Endodermal cell (in vitro differentiated cells): ENCODE data around the gene GTPBP6. TPM values are rescaled to one million over a fixed set of nuclear protein-coding genes. Genes with fewer than 3 reads are reported as not detected.

Experiments
- DNase-seq: peaks from one replicate; pipeline ENCODE4 v3.0.0-alpha.2; 2017
- H3K27ac ChIP-seq: 2 replicates; pipeline ENCODE4 v1.5.1; 2013; ENCODE audit warnings: mild to moderate bottlenecking, low read depth, low read length, moderate library complexity
- H3K27me3 ChIP-seq: 2 replicates; pipeline ENCODE4 v1.6.1; 2013; ENCODE audit warnings: mild to moderate bottlenecking, low read length, moderate library complexity; ENCODE audit not compliant: insufficient read depth, control insufficient read depth, poor library complexity, severe bottlenecking
- H3K36me3 ChIP-seq: 2 replicates; pipeline ENCODE4 v1.7.0; 2013; ENCODE audit warnings: mild to moderate bottlenecking, low read length, moderate library complexity; ENCODE audit not compliant: control insufficient read depth, insufficient read depth
- H3K4me1 ChIP-seq: one replicate; pipeline ENCODE4 v1.7.0; 2013; ENCODE audit warnings: low read length; ENCODE audit not compliant: control insufficient read depth, insufficient read depth
- H3K4me3 ChIP-seq: 2 replicates; pipeline ENCODE4 v1.5.1; 2013; ENCODE audit warnings: mild to moderate bottlenecking, low read length, moderate library complexity
- H3K9ac ChIP-seq: 2 replicates; pipeline ENCODE4 v1.6.1; 2013; ENCODE audit warnings: mild to moderate bottlenecking, low read length, moderate library complexity; ENCODE audit not compliant: poor library complexity, severe bottlenecking; ENCODE audit errors: extremely low read depth
- H3K9me3 ChIP-seq: 2 replicates; pipeline ENCODE4 v1.6.1; 2013; ENCODE audit warnings: mild to moderate bottlenecking, low read length, moderate library complexity; ENCODE audit not compliant: control insufficient read depth
- H3K27ac Mint-ChIP-seq: 2 replicates; pipeline ENCODE4 v1.8.0; 2020; ENCODE audit warnings: mixed read lengths
- H3K27me3 Mint-ChIP-seq: 2 replicates; pipeline ENCODE4 v1.8.0; 2021; ENCODE audit warnings: mild to moderate bottlenecking, mixed read lengths; ENCODE audit not compliant: insufficient read depth
- H3K36me3 Mint-ChIP-seq: 2 replicates; pipeline ENCODE4 v1.8.0; 2020; ENCODE audit warnings: low read depth, mixed read lengths
- H3K4me1 Mint-ChIP-seq: 2 replicates; pipeline ENCODE4 v1.8.0; 2020; ENCODE audit warnings: mixed read lengths
- H3K4me3 Mint-ChIP-seq: 2 replicates; pipeline ENCODE4 v1.8.0; 2020; ENCODE audit warnings: mild to moderate bottlenecking, moderate library complexity, mixed read lengths
- H3K9me3 Mint-ChIP-seq: 2 replicates; pipeline ENCODE4 v1.8.0; 2020; ENCODE audit warnings: mild to moderate bottlenecking, mixed read lengths
- CTCF ChIP-seq: fragments of 200-600 bp; sonication (generic); conservative IDR thresholded peaks from 2 replicates; pipeline ENCODE4 v1.5.0; 2021; ENCODE audit warnings: antibody characterized with exemption, mild to moderate bottlenecking
- WGBS, 2 experiments: methylation state at CpG; one replicate each; pipeline versions ENCODE4 v1.1.5 to v1.1.7; 2013; ENCODE audit warnings: missing lambda C conversion rate in 2 of 2, mixed read lengths in 1 of 2; ENCODE audit not compliant: insufficient coverage in 1 of 2, insufficient read length in 1 of 2; 5-methylcytosine and 5-hydroxymethylcytosine counted together
- total RNA-seq, 2 donors: library from RNA; stranded (reverse); fragmentation: NEBNext Ultra II Directional in 1 of 2; extraction: Animal tissue kit (Norgen Biotek cat#: 25700) in 1 of 2; gene quantifications; 2 replicates in 1 of 2; 3 replicates in 1 of 2; pipeline ENCODE4 v1.2.1, GENCODE V29; 2021

The GTPBP6 gene
- total RNA-seq, 2 donors from 2014 or later: 58.8 to 61.0 TPM

- H3K36me3 ChIP-seq: peaks cover 9% of the 10 kb centered on the region
- no peak overlapping the region for H3K4me3 Mint-ChIP-seq
- no peaks in the 10 kb centered on the region for H3K4me1 Mint-ChIP-seq
- H3K36me3 Mint-ChIP-seq: peaks cover 35% of the 10 kb centered on the region
- H3K27me3 ChIP-seq: no peaks in the 10 kb centered on the region
- H3K9me3 Mint-ChIP-seq: peaks cover 7% of the 10 kb centered on the region
- no peaks in the 10 kb centered on the region for H3K9me3 ChIP-seq
- no peak overlapping the region for H3K4me3 ChIP-seq
- DNase-seq: no peak
- no peaks in the 10 kb centered on the region for H3K4me1 ChIP-seq
- no peak for TF ChIP-seq CTCF
- no peak overlapping the region for H3K27ac ChIP-seq
- 96% methylated on average over 38 to 47 of the region's 47 CpGs for WGBS, 2 experiments
- no peaks in the 10 kb centered on the region for H3K27me3 Mint-ChIP-seq
- H3K9ac ChIP-seq: no peak overlapping the region
- H3K27ac Mint-ChIP-seq: no peak overlapping the region
Measured at GRCh38 chrX:344371-344901, 25.8 kb upstream of the GTPBP6 start.

- Mint-ChIP-seq H3K4me1 (no peaks in the 10 kb centered on the region), H3K9me3 (peaks cover 19% of the 10 kb centered on the region), H3K27me3 (no peaks in the 10 kb centered on the region), H3K27ac (no peak overlapping the region), H3K36me3 (peaks cover 47% of the 10 kb centered on the region), H3K4me3 (no peak overlapping the region)
- H3K9ac ChIP-seq: no peak overlapping the region
- H3K27ac ChIP-seq: no peak overlapping the region
- WGBS, 2 experiments: 94 to 95% methylated on average over 28 to 36 of the region's 36 CpGs
- TF ChIP-seq CTCF: no peak
- H3K4me3 ChIP-seq: no peak overlapping the region
- H3K4me1 ChIP-seq: no peaks in the 10 kb centered on the region
- no peak for DNase-seq
- no peaks in the 10 kb centered on the region for H3K27me3 ChIP-seq
- peaks cover 21% of the 10 kb centered on the region for H3K36me3 ChIP-seq
- no peaks in the 10 kb centered on the region for H3K9me3 ChIP-seq
Measured at GRCh38 chrX:341541-342101, 23.0 kb upstream of the GTPBP6 start.

GRCh38 chrX:340641-341423 lies 22.2 kb upstream of the GTPBP6 start:
- Histone ChIP-seq H3K27me3 (no peaks in the 10 kb centered on the region), H3K27ac (no peak overlapping the region), H3K9ac (no peak overlapping the region), H3K4me1 (no peaks in the 10 kb centered on the region), H3K4me3 (no peak overlapping the region), H3K36me3 (peaks cover 21% of the 10 kb centered on the region), H3K9me3 (no peaks in the 10 kb centered on the region)
- H3K4me3 Mint-ChIP-seq: no peak overlapping the region
- no peak for TF ChIP-seq CTCF
- peaks cover 19% of the 10 kb centered on the region for H3K9me3 Mint-ChIP-seq
- peaks cover 54% of the 10 kb centered on the region for H3K36me3 Mint-ChIP-seq
- no peaks in the 10 kb centered on the region for H3K27me3 Mint-ChIP-seq
- 94 to 95% methylated on average over 31 to 52 of the region's 52 CpGs for WGBS, 2 experiments
- no peak overlapping the region for H3K27ac Mint-ChIP-seq
- DNase-seq: no peak
- H3K4me1 Mint-ChIP-seq: no peaks in the 10 kb centered on the region
